Measurements from ENCODE around the gene NFYA. TPM values are rescaled to one million over a fixed set of nuclear protein-coding genes. Genes with fewer than 3 reads are reported as not detected.

Gene NFYA
- total RNA-seq, 1 donor from 2014 or later = 47.9 TPM

GRCh38 chr6:41055149-41055548 is 17.6 kb upstream of the NFYA start:
- Mint-ChIP-seq H3K9me3 (no peaks in the 10 kb centered on the region), H3K27ac (no peak overlapping the region), H3K4me3 (no peak overlapping the region), H3K4me1 (peaks cover 3% of the 10 kb centered on the region), H3K36me3 (peaks cover 5% of the 10 kb centered on the region), H3K27me3 (ENCODE audit: insufficient read depth, low read depth) (peaks cover 2% of the 10 kb centered on the region)
- Histone ChIP-seq H3K9me3 (ENCODE audit: low read depth) (no peaks in the 10 kb centered on the region), H3K79me2 (ENCODE audit: low read depth) (no peaks in the 10 kb centered on the region), H4K20me1 (ENCODE audit: low read depth) (no peaks in the 10 kb centered on the region), H3K27ac (no peak overlapping the region), H3K4me3 (no peak overlapping the region), H3K4me1 (peaks cover 8% of the 10 kb centered on the region), H3K9ac (no peak overlapping the region), H3K36me3 (no peaks in the 10 kb centered on the region), H3F3A (ENCODE audit: low read depth) (no peaks in the 10 kb centered on the region), H3K4me2 (no peak overlapping the region), H2AFZ (replicated peaks) (no peak overlapping the region), H3K27me3 (no peaks in the 10 kb centered on the region)
- no peak for TF ChIP-seq EZH2phosphoT487 (IDR thresholded peaks at IDR 0.05)
- TF ChIP-seq CTCF (IDR thresholded peaks at IDR 0.05) = no peak
- no peak for TF ChIP-seq EZH2 (IDR thresholded peaks at IDR 0.05)
- no peak for DNase-seq (ENCODE audit: low spot score)

- H3F3A ChIP-seq (ENCODE audit: low read depth) = no peaks in the 10 kb centered on the region
- no peaks in the 10 kb centered on the region for H4K20me1 ChIP-seq (ENCODE audit: low read depth)
- no peaks in the 10 kb centered on the region for H3K9me3 ChIP-seq (ENCODE audit: low read depth)
- peaks cover 14% of the 10 kb centered on the region for H3K36me3 Mint-ChIP-seq
- DNase-seq (ENCODE audit: low spot score) = no peak
- TF ChIP-seq CTCF (IDR thresholded peaks at IDR 0.05) (no peak), EZH2phosphoT487 (IDR thresholded peaks at IDR 0.05) (no peak), EZH2 (IDR thresholded peaks at IDR 0.05) (no peak)
- H3K27me3 ChIP-seq = no peaks in the 10 kb centered on the region
- no peak overlapping the region for H2AFZ ChIP-seq (replicated peaks)
- peaks cover 3% of the 10 kb centered on the region for H3K4me1 Mint-ChIP-seq
- H3K79me2 ChIP-seq (ENCODE audit: low read depth) = no peaks in the 10 kb centered on the region
- no peak overlapping the region for H3K4me3 ChIP-seq
- peaks cover 2% of the 10 kb centered on the region for H3K27me3 Mint-ChIP-seq (ENCODE audit: insufficient read depth, low read depth)
- H3K9ac ChIP-seq = no peak overlapping the region
- H3K27ac ChIP-seq = no peak overlapping the region
- peaks cover 8% of the 10 kb centered on the region for H3K4me1 ChIP-seq
- no peak overlapping the region for H3K27ac Mint-ChIP-seq
- no peaks in the 10 kb centered on the region for H3K36me3 ChIP-seq
- no peak overlapping the region for H3K4me2 ChIP-seq
- H3K4me3 Mint-ChIP-seq = no peak overlapping the region
- H3K9me3 Mint-ChIP-seq = no peaks in the 10 kb centered on the region
Measured at GRCh38 chr6:41056768-41057490, 15.8 kb upstream of the NFYA start.

- Mint-ChIP-seq H3K27me3 (ENCODE audit: insufficient read depth, low read depth) (peaks cover 2% of the 10 kb centered on the region), H3K4me1 (no peaks in the 10 kb centered on the region), H3K36me3 (peaks cover 19% of the 10 kb centered on the region), H3K27ac (no peak overlapping the region), H3K4me3 (no peak overlapping the region), H3K9me3 (no peaks in the 10 kb centered on the region)
- H3K4me1 ChIP-seq = no peaks in the 10 kb centered on the region
- H3K9me3 ChIP-seq (ENCODE audit: low read depth) = no peaks in the 10 kb centered on the region
- no peaks in the 10 kb centered on the region for H4K20me1 ChIP-seq (ENCODE audit: low read depth)
- no peak overlapping the region for H3K4me3 ChIP-seq
- no peak overlapping the region for H3K9ac ChIP-seq
- H3K36me3 ChIP-seq = no peaks in the 10 kb centered on the region
- H3K27ac ChIP-seq = no peak overlapping the region
- H3K79me2 ChIP-seq (ENCODE audit: low read depth) = no peaks in the 10 kb centered on the region
- H2AFZ ChIP-seq (replicated peaks) = no peak overlapping the region
- H3F3A ChIP-seq (ENCODE audit: low read depth) = no peaks in the 10 kb centered on the region
- no peaks in the 10 kb centered on the region for H3K27me3 ChIP-seq
- TF ChIP-seq CTCF (IDR thresholded peaks at IDR 0.05) (no peak), EZH2phosphoT487 (IDR thresholded peaks at IDR 0.05) (no peak), EZH2 (IDR thresholded peaks at IDR 0.05) (no peak)
- no peak overlapping the region for H3K4me2 ChIP-seq
- no peak for DNase-seq (ENCODE audit: low spot score)
Measured at GRCh38 chr6:41058783-41059181, 14.0 kb upstream of the NFYA start.
